ENCODE results near the gene PTPRN2. TPM values are rescaled to one million over a fixed set of nuclear protein-coding genes. Genes with fewer than 3 reads are reported as not detected.

Gene PTPRN2
- total and polyA plus RNA-seq, 2 donors (not counting 3 experiments of a cell fraction or from before 2014, with no cell fraction given), result 0.62 to 0.88 TPM

- no peak for FAIRE-seq
- Histone ChIP-seq H3K9me1 (replicated peaks; ENCODE audit: control insufficient read depth, extremely low read depth, insufficient read depth, low read length) (no peaks in the 10 kb centered on the region), H4K20me1 (replicated peaks; ENCODE audit: control insufficient read depth, extremely low read depth, insufficient read depth, low read length) (no peaks in the 10 kb centered on the region), H3K9ac (replicated peaks; ENCODE audit: extremely low read depth, insufficient read depth, low read length) (no peak overlapping the region), H2AFZ (ENCODE audit: low read depth, low read length) (no peak overlapping the region), H3K9me3 (replicated peaks; ENCODE audit: control insufficient read depth, insufficient read depth, low read length) (peaks cover 2% of the 10 kb centered on the region), H3K4me1 (ENCODE audit: control insufficient read depth, extremely low read depth, insufficient read depth, low read length) (no peaks in the 10 kb centered on the region), H3K4me2 (ENCODE audit: insufficient read depth, low read length) (no peak overlapping the region), H3K27ac (ENCODE audit: insufficient read depth, low read depth, low read length) (no peak overlapping the region), H3K27me3 (ENCODE audit: control insufficient read depth in 2 of 2, insufficient read depth in 2 of 2, low read length in 2 of 2) (no peaks in the 10 kb centered on the region), H3K4me3 (replicated peaks in 1 of 3; ENCODE audit: insufficient read depth in 1 of 3, low read depth in 1 of 3, low read length in 3 of 3) (no peak overlapping the region), H3K79me2 (ENCODE audit: control insufficient read depth, insufficient read depth, low read length) (no peaks in the 10 kb centered on the region), H3K36me3 (ENCODE audit: control insufficient read depth in 2 of 2, extremely low read depth in 1 of 2, insufficient read depth in 2 of 2, low read length in 2 of 2) (no peaks in the 10 kb centered on the region)
- intact Hi-C loops (cut with micrococcal nuclease), result no loop called here
- ChIA-PET POLR2A (no interaction called here), CTCF (no interaction called here)
- TF ChIP-seq JUN (IDR thresholded peaks at IDR 0.05; ENCODE audit: borderline replicate concordance, insufficient read depth, insufficient read length, low read depth) (no peak), GATA2 (IDR thresholded peaks at IDR 0.05; ENCODE audit: insufficient read depth, insufficient read length, low read depth, low read length) (no peak), MYC (IDR thresholded peaks at IDR 0.05; ENCODE audit: low read depth, low read length) (no peak), POLR2AphosphoS5 (IDR thresholded peaks at IDR 0.05; ENCODE audit: insufficient read depth, low read depth, low read length) (no peak), EZH2 (IDR thresholded peaks at IDR 0.05; ENCODE audit: borderline replicate concordance, low read depth, low read length, severe bottlenecking) (no peak), MAX (IDR thresholded peaks at IDR 0.05; ENCODE audit: insufficient read depth, insufficient read length) (no peak)
- no TSS peak for BruUV-seq (replicated peaks)
- no peak for DNase-seq (ENCODE audit: low read depth, low spot score)
- dilution Hi-C loops (cut with MboI; ENCODE audit: extremely low pct_ligation_motif_present, low sequenced_read_pairs), result no loop called here
Measured at GRCh38 chr7:157644946-157645345, 942.7 kb downstream of the PTPRN2 start.

- intact Hi-C loops (cut with micrococcal nuclease), result no loop called here
- no TSS peak for BruUV-seq (replicated peaks)
- H3K9me1 ChIP-seq (replicated peaks; ENCODE audit: control insufficient read depth, extremely low read depth, insufficient read depth, low read length), result no peaks in the 10 kb centered on the region
- dilution Hi-C loops (cut with MboI; ENCODE audit: extremely low pct_ligation_motif_present, low sequenced_read_pairs), result no loop called here
- no peak for TF ChIP-seq MYC (IDR thresholded peaks at IDR 0.05; ENCODE audit: low read depth, low read length)
- no peak for TF ChIP-seq POLR2AphosphoS5 (IDR thresholded peaks at IDR 0.05; ENCODE audit: insufficient read depth, low read depth, low read length)
- no peak for TF ChIP-seq MAX (IDR thresholded peaks at IDR 0.05; ENCODE audit: insufficient read depth, insufficient read length)
- no peak for TF ChIP-seq GATA2 (IDR thresholded peaks at IDR 0.05; ENCODE audit: insufficient read depth, insufficient read length, low read depth, low read length)
- no peak for TF ChIP-seq POLR2A (IDR thresholded peaks at IDR 0.05; ENCODE audit: low read depth, low read length)
- no peak for TF ChIP-seq EZH2 (IDR thresholded peaks at IDR 0.05; ENCODE audit: borderline replicate concordance, low read depth, low read length, severe bottlenecking)
- TF ChIP-seq, protein P1, sequence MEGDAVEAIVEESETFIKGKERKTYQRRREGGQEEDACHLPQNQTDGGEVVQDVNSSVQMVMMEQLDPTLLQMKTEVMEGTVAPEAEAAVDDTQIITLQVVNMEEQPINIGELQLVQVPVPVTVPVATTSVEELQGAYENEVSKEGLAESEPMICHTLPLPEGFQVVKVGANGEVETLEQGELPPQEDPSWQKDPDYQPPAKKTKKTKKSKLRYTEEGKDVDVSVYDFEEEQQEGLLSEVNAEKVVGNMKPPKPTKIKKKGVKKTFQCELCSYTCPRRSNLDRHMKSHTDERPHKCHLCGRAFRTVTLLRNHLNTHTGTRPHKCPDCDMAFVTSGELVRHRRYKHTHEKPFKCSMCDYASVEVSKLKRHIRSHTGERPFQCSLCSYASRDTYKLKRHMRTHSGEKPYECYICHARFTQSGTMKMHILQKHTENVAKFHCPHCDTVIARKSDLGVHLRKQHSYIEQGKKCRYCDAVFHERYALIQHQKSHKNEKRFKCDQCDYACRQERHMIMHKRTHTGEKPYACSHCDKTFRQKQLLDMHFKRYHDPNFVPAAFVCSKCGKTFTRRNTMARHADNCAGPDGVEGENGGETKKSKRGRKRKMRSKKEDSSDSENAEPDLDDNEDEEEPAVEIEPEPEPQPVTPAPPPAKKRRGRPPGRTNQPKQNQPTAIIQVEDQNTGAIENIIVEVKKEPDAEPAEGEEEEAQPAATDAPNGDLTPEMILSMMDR (IDR thresholded peaks at IDR 0.05; ENCODE audit: extremely low read depth in 1 of 2, insufficient read depth in 1 of 2, low read depth in 1 of 2, low read length in 2 of 2), result no peak
- TF ChIP-seq FOS (IDR thresholded peaks at IDR 0.05; ENCODE audit: borderline replicate concordance, insufficient read depth, low read length), result no peak
- TF ChIP-seq JUN (IDR thresholded peaks at IDR 0.05; ENCODE audit: borderline replicate concordance, insufficient read depth, insufficient read length, low read depth), result no peak
- peaks cover 2% of the 10 kb centered on the region for H3K9me3 ChIP-seq (replicated peaks; ENCODE audit: control insufficient read depth, insufficient read depth, low read length)
- no peaks in the 10 kb centered on the region for H3K4me1 ChIP-seq (ENCODE audit: control insufficient read depth, extremely low read depth, insufficient read depth, low read length)
- ChIA-PET POLR2A (no interaction called here), CTCF (no interaction called here)
- no peak overlapping the region for H3K4me2 ChIP-seq (ENCODE audit: insufficient read depth, low read length)
- H3K36me3 ChIP-seq (ENCODE audit: control insufficient read depth in 2 of 2, extremely low read depth in 1 of 2, insufficient read depth in 2 of 2, low read length in 2 of 2), result no peaks in the 10 kb centered on the region
- H3K27me3 ChIP-seq (ENCODE audit: control insufficient read depth in 2 of 2, insufficient read depth in 2 of 2, low read length in 2 of 2), result no peaks in the 10 kb centered on the region
- no peak overlapping the region for H3K4me3 ChIP-seq (replicated peaks in 1 of 3; ENCODE audit: insufficient read depth in 1 of 3, low read depth in 1 of 3, low read length in 3 of 3)
- no peaks in the 10 kb centered on the region for H3K79me2 ChIP-seq (ENCODE audit: control insufficient read depth, insufficient read depth, low read length)
- FAIRE-seq (no peak), DNase-seq (ENCODE audit: low read depth, low spot score) (no peak)
- H3K9ac ChIP-seq (replicated peaks; ENCODE audit: extremely low read depth, insufficient read depth, low read length), result no peak overlapping the region
- no peak overlapping the region for H2AFZ ChIP-seq (ENCODE audit: low read depth, low read length)
- H4K20me1 ChIP-seq (replicated peaks; ENCODE audit: control insufficient read depth, extremely low read depth, insufficient read depth, low read length), result no peaks in the 10 kb centered on the region
- no peak overlapping the region for H3K27ac ChIP-seq (ENCODE audit: insufficient read depth, low read depth, low read length)
Measured at GRCh38 chr7:157643525-157643970, 944.1 kb downstream of the PTPRN2 start.

Data from endothelial cell of umbilical vein (primary cell).